SK-N-SH treated with all-trans-retinoic acid at 6 μM for 48 hours (cell line): ENCODE results near the gene PLTP.

Experiments
- GLIS3 ChIP-seq: fragments of 250-450 bp; sonication (Bioruptor Pico); IDR thresholded peaks from 2 replicates; pipeline ENCODE4 v1.5.0; 2020; ENCODE audit warnings: mild to moderate bottlenecking, moderate library complexity
- SNAI2 ChIP-seq: fragments of 250-450 bp; sonication (Bioruptor Pico); IDR thresholded peaks from 2 replicates; pipeline ENCODE4 v1.5.0; 2020; ENCODE audit warnings: mild to moderate bottlenecking, moderate library complexity
- ZFP3 ChIP-seq: fragments of 250-450 bp; sonication (Bioruptor Pico); IDR thresholded peaks from 2 replicates; pipeline ENCODE4 v1.5.0; 2020; ENCODE audit warnings: mild to moderate bottlenecking, moderate library complexity
- ZFP30 ChIP-seq: fragments of 450-650 bp; formaldehyde crosslinking; IDR thresholded peaks from 2 replicates; pipeline ENCODE4 v1.5.0; 2022; ENCODE audit warnings: mild to moderate bottlenecking, moderate library complexity
- TF ChIP-seq, protein P1 (sequence below): fragments of 250-450 bp; sonication (Bioruptor Pico); IDR thresholded peaks from 2 replicates; pipeline ENCODE4 v1.5.1; 2020; ENCODE audit warnings: low read depth, mild to moderate bottlenecking, moderate library complexity

GRCh38 chr20:45927071-45927878, 15.3 kb upstream of the PLTP start:
- TF ChIP-seq GLIS3 (CRISPR knock-in tag) (no peak), ZFP30 (CRISPR knock-in tag) (no peak), ZFP3 (CRISPR knock-in tag) (no peak), SNAI2 (CRISPR knock-in tag) (no peak)
- TF ChIP-seq, protein P1, sequence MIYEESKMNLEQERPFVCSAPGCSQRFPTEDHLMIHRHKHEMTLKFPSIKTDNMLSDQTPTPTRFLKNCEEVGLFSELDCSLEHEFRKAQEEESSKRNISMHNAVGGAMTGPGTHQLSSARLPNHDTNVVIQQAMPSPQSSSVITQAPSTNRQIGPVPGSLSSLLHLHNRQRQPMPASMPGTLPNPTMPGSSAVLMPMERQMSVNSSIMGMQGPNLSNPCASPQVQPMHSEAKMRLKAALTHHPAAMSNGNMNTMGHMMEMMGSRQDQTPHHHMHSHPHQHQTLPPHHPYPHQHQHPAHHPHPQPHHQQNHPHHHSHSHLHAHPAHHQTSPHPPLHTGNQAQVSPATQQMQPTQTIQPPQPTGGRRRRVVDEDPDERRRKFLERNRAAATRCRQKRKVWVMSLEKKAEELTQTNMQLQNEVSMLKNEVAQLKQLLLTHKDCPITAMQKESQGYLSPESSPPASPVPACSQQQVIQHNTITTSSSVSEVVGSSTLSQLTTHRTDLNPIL: no peak
